ENCODE results near the gene DNAJC27.

- TF ChIP-seq POLR2A (IDR thresholded peaks at IDR 0.05; ENCODE audit: low read depth, low read length) (no peak), POLR2AphosphoS5 (IDR thresholded peaks at IDR 0.05; ENCODE audit: low read depth, low read length) (no peak), TAF1 (IDR thresholded peaks at IDR 0.05; ENCODE audit: borderline replicate concordance, low read depth, low read length) (no peak)
Measured at GRCh38 chr2:24943427-24944053, 28.2 kb downstream of the DNAJC27 start.
